A549 (cell line): Measurements from ENCODE around the gene CTSA.

Source experiments
- BHLHE40 ChIP-seq: IDR thresholded peaks from 2 replicates; pipeline ENCODE4 v1.6.1; 2012; ENCODE audit warnings: low read depth, low read length, inconsistent platforms
- EP300 ChIP-seq, 2 experiments: fragments of >200 bp; sonication (Bioruptor Twin); formaldehyde crosslinking; IDR thresholded peaks; 2 replicates in 1 of 2; 3 replicates in 1 of 2; pipeline ENCODE4 v1.6.1; 2016 to 2017
- ESRRA ChIP-seq: fragments of 150-350 bp; IDR thresholded peaks from 2 replicates; pipeline ENCODE4 v1.6.1; 2014; ENCODE audit warnings: mild to moderate bottlenecking, low read length, borderline replicate concordance
- MAFK ChIP-seq: fragments of 450-650 bp; IDR thresholded peaks from 2 replicates; pipeline ENCODE4 v1.6.1; 2014; ENCODE audit not compliant: partially characterized antibody
- NFE2L2 ChIP-seq: fragments of 150-350 bp; conservative IDR thresholded peaks from 2 replicates; pipeline ENCODE4 v1.6.1; 2014; ENCODE audit warnings: low read length
- NR3C1 ChIP-seq: fragments of >200 bp; sonication (Bioruptor Twin); formaldehyde crosslinking; IDR thresholded peaks from 3 replicates; pipeline ENCODE4 v1.6.1; 2017
- POLR2A ChIP-seq: IDR thresholded peaks from 2 replicates; pipeline ENCODE4 v1.6.1; 2012; ENCODE audit warnings: mild to moderate bottlenecking, low read length
- SREBF2 ChIP-seq: fragments of 450-650 bp; IDR thresholded peaks from 2 replicates; pipeline ENCODE4 v1.6.1; 2014; ENCODE audit warnings: mild to moderate bottlenecking, moderate library complexity
- ZC3H11A ChIP-seq: fragments of 450-650 bp; IDR thresholded peaks from 2 replicates; pipeline ENCODE4 v1.6.1; 2014; ENCODE audit warnings: antibody characterized with exemption, mild to moderate bottlenecking
- TF ChIP-seq, protein P1 (sequence below): IDR thresholded peaks from 2 replicates; pipeline ENCODE4 v1.6.1; 2012
- TF ChIP-seq, protein P2 (sequence below): fragments of >200 bp; sonication (Bioruptor Twin); formaldehyde crosslinking; IDR thresholded peaks from 3 replicates; pipeline ENCODE4 v1.5.1; 2016
- TF ChIP-seq, protein P3 (sequence below): fragments of 450-650 bp; IDR thresholded peaks from 2 replicates; pipeline ENCODE4 v1.6.1; 2014; ENCODE audit warnings: antibody characterized with exemption
- TF ChIP-seq, protein P4 (sequence below): fragments of 150-350 bp; IDR thresholded peaks from 2 replicates; pipeline ENCODE4 v1.6.1; 2014; ENCODE audit warnings: low read depth, mild to moderate bottlenecking, low read length
- TF ChIP-seq, protein P5 (sequence below): fragments of 200-600 bp; sonication (generic); IDR thresholded peaks from 2 replicates; pipeline ENCODE4 v1.6.1; 2016; ENCODE audit warnings: antibody characterized with exemption, mild to moderate bottlenecking, moderate library complexity

DNA sequence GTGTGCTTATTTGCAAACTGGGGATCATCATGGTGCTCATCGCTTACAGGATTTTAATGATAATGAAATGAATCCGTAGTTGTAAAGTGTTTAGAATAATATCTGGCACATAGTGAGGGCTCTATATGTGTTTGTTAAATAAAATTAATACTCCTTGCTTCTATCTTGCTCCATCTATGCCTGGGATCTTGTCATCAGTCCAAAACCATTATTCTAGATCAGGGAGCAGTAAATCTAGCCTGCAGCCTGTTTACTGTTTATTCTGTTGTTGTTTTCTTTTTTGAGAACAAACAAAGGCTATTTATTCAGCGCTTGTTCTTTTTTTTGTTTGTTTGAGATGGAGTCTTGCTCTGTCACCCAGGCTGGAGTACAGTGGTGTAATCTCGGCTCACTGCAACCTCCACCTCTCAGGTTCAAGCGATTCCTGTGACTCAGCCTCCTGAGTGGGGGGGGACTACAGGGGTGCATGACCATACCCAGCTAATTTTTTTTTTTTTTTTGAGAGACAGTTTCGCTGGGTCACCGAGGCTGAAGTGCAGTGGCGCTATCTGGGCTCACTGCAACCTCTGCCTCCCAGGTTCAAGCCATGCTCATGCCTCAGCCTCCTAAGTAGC, 42.1 kb upstream of the CTSA start:
- no peak for TF ChIP-seq EP300 (IDR thresholded peaks at IDR 0.05)
- TF ChIP-seq NR3C1 = no peak
- TF ChIP-seq, protein P1, sequence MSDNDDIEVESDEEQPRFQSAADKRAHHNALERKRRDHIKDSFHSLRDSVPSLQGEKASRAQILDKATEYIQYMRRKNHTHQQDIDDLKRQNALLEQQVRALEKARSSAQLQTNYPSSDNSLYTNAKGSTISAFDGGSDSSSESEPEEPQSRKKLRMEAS = no peak
- TF ChIP-seq, protein P2, sequence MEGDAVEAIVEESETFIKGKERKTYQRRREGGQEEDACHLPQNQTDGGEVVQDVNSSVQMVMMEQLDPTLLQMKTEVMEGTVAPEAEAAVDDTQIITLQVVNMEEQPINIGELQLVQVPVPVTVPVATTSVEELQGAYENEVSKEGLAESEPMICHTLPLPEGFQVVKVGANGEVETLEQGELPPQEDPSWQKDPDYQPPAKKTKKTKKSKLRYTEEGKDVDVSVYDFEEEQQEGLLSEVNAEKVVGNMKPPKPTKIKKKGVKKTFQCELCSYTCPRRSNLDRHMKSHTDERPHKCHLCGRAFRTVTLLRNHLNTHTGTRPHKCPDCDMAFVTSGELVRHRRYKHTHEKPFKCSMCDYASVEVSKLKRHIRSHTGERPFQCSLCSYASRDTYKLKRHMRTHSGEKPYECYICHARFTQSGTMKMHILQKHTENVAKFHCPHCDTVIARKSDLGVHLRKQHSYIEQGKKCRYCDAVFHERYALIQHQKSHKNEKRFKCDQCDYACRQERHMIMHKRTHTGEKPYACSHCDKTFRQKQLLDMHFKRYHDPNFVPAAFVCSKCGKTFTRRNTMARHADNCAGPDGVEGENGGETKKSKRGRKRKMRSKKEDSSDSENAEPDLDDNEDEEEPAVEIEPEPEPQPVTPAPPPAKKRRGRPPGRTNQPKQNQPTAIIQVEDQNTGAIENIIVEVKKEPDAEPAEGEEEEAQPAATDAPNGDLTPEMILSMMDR = no peak
- TF ChIP-seq MAFK = no peak
- TF ChIP-seq, protein P3, sequence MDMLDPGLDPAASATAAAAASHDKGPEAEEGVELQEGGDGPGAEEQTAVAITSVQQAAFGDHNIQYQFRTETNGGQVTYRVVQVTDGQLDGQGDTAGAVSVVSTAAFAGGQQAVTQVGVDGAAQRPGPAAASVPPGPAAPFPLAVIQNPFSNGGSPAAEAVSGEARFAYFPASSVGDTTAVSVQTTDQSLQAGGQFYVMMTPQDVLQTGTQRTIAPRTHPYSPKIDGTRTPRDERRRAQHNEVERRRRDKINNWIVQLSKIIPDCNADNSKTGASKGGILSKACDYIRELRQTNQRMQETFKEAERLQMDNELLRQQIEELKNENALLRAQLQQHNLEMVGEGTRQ = no peak
- TF ChIP-seq BHLHE40 = no peak
- TF ChIP-seq POLR2A = no peak
- TF ChIP-seq ZC3H11A = no peak
- TF ChIP-seq ESRRA = no peak
- no peak for TF ChIP-seq NFE2L2
- TF ChIP-seq, protein P4, sequence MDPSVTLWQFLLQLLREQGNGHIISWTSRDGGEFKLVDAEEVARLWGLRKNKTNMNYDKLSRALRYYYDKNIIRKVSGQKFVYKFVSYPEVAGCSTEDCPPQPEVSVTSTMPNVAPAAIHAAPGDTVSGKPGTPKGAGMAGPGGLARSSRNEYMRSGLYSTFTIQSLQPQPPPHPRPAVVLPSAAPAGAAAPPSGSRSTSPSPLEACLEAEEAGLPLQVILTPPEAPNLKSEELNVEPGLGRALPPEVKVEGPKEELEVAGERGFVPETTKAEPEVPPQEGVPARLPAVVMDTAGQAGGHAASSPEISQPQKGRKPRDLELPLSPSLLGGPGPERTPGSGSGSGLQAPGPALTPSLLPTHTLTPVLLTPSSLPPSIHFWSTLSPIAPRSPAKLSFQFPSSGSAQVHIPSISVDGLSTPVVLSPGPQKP = no peak
- no peak for TF ChIP-seq SREBF2
- TF ChIP-seq, protein P5, sequence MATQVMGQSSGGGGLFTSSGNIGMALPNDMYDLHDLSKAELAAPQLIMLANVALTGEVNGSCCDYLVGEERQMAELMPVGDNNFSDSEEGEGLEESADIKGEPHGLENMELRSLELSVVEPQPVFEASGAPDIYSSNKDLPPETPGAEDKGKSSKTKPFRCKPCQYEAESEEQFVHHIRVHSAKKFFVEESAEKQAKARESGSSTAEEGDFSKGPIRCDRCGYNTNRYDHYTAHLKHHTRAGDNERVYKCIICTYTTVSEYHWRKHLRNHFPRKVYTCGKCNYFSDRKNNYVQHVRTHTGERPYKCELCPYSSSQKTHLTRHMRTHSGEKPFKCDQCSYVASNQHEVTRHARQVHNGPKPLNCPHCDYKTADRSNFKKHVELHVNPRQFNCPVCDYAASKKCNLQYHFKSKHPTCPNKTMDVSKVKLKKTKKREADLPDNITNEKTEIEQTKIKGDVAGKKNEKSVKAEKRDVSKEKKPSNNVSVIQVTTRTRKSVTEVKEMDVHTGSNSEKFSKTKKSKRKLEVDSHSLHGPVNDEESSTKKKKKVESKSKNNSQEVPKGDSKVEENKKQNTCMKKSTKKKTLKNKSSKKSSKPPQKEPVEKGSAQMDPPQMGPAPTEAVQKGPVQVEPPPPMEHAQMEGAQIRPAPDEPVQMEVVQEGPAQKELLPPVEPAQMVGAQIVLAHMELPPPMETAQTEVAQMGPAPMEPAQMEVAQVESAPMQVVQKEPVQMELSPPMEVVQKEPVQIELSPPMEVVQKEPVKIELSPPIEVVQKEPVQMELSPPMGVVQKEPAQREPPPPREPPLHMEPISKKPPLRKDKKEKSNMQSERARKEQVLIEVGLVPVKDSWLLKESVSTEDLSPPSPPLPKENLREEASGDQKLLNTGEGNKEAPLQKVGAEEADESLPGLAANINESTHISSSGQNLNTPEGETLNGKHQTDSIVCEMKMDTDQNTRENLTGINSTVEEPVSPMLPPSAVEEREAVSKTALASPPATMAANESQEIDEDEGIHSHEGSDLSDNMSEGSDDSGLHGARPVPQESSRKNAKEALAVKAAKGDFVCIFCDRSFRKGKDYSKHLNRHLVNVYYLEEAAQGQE = no peak
